ENCODE results near the gene CALCOCO1.

Gene CALCOCO1

GRCh38 chr12:53728206-53728605, 954 bp upstream of the CALCOCO1 start:
- ChIA-PET CTCF (interaction anchor here (0.9 to 19.1 kb wide), 9 partner anchors 8 to 185 kb away, joined by 3 to 460 read pairs (median 5); no protein-coding TSS in a partner anchor), POLR2A (no interaction called here)
- no peak for DNase-seq (ENCODE audit: extremely low spot score)
- TF ChIP-seq, protein P1, sequence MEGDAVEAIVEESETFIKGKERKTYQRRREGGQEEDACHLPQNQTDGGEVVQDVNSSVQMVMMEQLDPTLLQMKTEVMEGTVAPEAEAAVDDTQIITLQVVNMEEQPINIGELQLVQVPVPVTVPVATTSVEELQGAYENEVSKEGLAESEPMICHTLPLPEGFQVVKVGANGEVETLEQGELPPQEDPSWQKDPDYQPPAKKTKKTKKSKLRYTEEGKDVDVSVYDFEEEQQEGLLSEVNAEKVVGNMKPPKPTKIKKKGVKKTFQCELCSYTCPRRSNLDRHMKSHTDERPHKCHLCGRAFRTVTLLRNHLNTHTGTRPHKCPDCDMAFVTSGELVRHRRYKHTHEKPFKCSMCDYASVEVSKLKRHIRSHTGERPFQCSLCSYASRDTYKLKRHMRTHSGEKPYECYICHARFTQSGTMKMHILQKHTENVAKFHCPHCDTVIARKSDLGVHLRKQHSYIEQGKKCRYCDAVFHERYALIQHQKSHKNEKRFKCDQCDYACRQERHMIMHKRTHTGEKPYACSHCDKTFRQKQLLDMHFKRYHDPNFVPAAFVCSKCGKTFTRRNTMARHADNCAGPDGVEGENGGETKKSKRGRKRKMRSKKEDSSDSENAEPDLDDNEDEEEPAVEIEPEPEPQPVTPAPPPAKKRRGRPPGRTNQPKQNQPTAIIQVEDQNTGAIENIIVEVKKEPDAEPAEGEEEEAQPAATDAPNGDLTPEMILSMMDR (IDR thresholded peaks at IDR 0.05; ENCODE audit: control extremely low read depth, extremely low read depth, low read depth, missing control alignments) = no peak

DNA sequence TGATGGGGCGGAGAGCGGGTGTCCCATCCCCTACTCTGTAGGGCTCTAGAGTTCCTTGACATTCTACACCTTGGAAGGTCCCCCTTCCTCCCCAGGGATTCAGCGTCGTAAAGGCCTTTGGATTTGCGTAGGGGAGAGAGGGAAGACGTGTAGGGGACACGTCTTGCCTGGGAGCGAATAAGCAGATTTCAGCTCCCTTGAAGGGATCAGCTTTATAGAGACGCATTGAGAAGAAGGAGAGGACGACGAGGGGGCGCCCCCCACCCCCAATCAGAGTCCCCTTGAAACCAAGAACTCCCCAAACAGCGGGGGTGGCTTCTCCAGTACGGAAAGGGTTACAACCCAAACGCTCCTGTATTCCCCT, 324 bp downstream of the CALCOCO1 start:
- TF ChIP-seq, protein P1 (IDR thresholded peaks at IDR 0.05; ENCODE audit: control extremely low read depth, extremely low read depth, low read depth, missing control alignments) = no peak
- ChIA-PET CTCF (interaction anchor here (0.8 to 19.1 kb wide), 9 partner anchors 8 to 183 kb away, joined by 3 to 460 read pairs (median 5); partner anchors contain the start of gene ATP5MC2), POLR2A (no interaction called here)
- no peak for DNase-seq (ENCODE audit: extremely low spot score)

- ChIA-PET CTCF (interaction anchor here (1.5 to 19.1 kb wide), 4 partner anchors 10 to 30 kb away, joined by 3 to 460 read pairs (median 10); no protein-coding TSS in a partner anchor), POLR2A (no interaction called here)
- DNase-seq (ENCODE audit: extremely low spot score) = peak; percentile 49
- TF ChIP-seq, protein P1 (IDR thresholded peaks at IDR 0.05; ENCODE audit: control extremely low read depth, extremely low read depth, low read depth, missing control alignments) = no peak
These were observed 911 bp downstream of the CALCOCO1 start for GRCh38 chr12:53726341-53726740.

GRCh38 chr12:53725824-53726223, 1.4 kb downstream of the CALCOCO1 start:
- ChIA-PET CTCF (interaction anchor here (1.5 to 19.1 kb wide), 4 partner anchors 10 to 31 kb away, joined by 3 to 460 read pairs (median 10); no protein-coding TSS in a partner anchor), POLR2A (no interaction called here)
- TF ChIP-seq, protein P1 (IDR thresholded peaks at IDR 0.05; ENCODE audit: control extremely low read depth, extremely low read depth, low read depth, missing control alignments) = no peak
- DNase-seq (ENCODE audit: extremely low spot score) = no peak

DNA sequence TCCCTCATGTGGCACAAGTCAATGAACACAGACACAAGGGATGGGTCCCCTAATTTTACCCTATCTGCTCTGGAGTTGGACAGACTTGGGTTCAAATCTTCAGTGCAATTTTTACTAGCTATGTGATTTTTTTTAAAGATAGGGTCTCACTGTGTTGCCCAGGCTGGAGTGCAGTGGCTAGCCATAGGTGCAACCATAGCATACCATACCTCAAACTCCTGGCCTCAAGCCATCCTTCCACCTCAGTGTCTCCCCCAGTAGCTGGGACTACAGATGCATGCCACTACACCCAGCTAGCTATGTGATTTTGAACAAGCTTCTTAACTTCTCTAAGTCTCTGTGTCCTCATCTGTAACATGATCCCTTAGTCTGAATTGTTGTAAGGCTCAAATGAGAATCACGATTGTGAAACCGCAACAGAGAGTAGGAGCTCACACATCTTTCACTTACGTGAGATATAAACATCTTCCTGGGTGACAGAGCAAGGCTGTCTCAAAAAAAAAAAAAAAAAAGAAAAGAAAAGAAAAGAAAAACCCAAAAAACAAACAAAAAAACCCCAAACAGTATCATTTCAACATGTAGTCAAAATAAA, 4.7 kb downstream of the CALCOCO1 start:
- ChIA-PET POLR2A (no interaction called here), CTCF (interaction anchor here (1.0 to 19.1 kb wide), 7 partner anchors 13 to 36 kb away, joined by 3 to 460 read pairs (median 10); no protein-coding TSS in a partner anchor)
- DNase-seq (ENCODE audit: extremely low spot score) = peak; percentile 36
- TF ChIP-seq, protein P1 (IDR thresholded peaks at IDR 0.05; ENCODE audit: control extremely low read depth, extremely low read depth, low read depth, missing control alignments) = no peak

DNA sequence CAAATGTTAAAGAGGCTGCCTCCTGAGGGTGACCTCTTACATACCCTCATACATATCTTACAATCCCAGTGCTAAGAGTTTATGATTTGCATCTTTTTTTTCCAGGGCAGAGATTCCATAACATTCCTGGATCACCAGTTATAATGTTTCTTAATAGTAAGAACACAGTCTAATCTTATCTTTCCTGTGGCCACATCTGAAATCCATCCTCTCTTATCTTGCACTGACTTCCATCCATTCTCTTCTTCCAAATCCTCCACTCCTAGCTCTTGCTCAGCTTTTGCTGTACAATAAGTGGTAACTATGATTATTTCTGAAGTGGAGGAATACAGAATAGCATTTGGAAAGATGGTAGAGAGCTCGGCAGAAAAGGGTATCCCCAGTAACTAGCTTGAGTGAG, 6.3 kb downstream of the CALCOCO1 start:
- TF ChIP-seq, protein P1 (IDR thresholded peaks at IDR 0.05; ENCODE audit: control extremely low read depth, extremely low read depth, low read depth, missing control alignments) = no peak
- POLR2A ChIA-PET = no interaction called here
- CTCF ChIA-PET = interaction anchor here (1.5 to 19.1 kb wide), 4 partner anchors 10 to 34 kb away, joined by 3 to 460 read pairs (median 8); no protein-coding TSS in a partner anchor
- no peak for DNase-seq (ENCODE audit: extremely low spot score)

Measured in GM10248 (cell line).